Subcutaneous adipose tissue (tissue), 4 donors: Measurements from ENCODE around the gene SLC44A1. TPM values are rescaled to one million over a fixed set of nuclear protein-coding genes. Genes with fewer than 3 reads are reported as not detected.

Experiments used
- total RNA-seq, 4 donors: library from RNA; depleted of rRNA; stranded (reverse); fragments of >200 nt; gene quantifications; one replicate each; pipeline ENCODE4 v1.1.0, GENCODE V29; 2016
- TF ChIP-seq, protein P1 (sequence below): fragments of 450-650 bp; IDR thresholded peaks from one replicate; pipeline ENCODE4 v1.5.1; 2016; ENCODE audit warnings: low read depth, mild to moderate bottlenecking, control low read depth, antibody characterized with exemption, moderate library complexity

The SLC44A1 gene
- total RNA-seq, 4 donors from 2014 or later = 48.2 to 85.5 (median 53.4) TPM

DNA sequence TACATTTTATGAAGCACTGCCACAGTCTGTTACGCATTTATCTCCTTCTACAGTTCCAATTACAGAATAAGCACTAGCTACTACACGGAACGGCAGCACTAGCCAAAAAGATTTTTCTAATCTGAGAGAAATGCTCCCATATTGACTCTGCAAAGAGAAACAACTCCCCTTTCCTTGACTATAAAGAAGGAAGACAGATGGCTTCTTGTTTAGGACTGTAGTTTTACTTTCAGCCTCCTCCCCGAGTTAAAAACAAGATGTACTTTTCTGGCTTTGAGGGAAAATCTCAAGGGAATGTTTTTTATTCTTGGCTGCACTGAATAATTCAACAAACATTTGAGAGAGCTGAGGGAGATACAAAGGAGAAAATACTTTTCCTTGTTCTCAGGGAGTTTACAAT lies 1.9 kb upstream of the SLC44A1 start:
- TF ChIP-seq, protein P1, sequence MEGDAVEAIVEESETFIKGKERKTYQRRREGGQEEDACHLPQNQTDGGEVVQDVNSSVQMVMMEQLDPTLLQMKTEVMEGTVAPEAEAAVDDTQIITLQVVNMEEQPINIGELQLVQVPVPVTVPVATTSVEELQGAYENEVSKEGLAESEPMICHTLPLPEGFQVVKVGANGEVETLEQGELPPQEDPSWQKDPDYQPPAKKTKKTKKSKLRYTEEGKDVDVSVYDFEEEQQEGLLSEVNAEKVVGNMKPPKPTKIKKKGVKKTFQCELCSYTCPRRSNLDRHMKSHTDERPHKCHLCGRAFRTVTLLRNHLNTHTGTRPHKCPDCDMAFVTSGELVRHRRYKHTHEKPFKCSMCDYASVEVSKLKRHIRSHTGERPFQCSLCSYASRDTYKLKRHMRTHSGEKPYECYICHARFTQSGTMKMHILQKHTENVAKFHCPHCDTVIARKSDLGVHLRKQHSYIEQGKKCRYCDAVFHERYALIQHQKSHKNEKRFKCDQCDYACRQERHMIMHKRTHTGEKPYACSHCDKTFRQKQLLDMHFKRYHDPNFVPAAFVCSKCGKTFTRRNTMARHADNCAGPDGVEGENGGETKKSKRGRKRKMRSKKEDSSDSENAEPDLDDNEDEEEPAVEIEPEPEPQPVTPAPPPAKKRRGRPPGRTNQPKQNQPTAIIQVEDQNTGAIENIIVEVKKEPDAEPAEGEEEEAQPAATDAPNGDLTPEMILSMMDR = no peak

- TF ChIP-seq, protein P1 = no peak
Measured at GRCh38 chr9:105243015-105243686, 1.3 kb upstream of the SLC44A1 start.

GRCh38 chr9:105244734-105245028 lies 230 bp downstream of the SLC44A1 start:
- TF ChIP-seq, protein P1 = no peak

DNA sequence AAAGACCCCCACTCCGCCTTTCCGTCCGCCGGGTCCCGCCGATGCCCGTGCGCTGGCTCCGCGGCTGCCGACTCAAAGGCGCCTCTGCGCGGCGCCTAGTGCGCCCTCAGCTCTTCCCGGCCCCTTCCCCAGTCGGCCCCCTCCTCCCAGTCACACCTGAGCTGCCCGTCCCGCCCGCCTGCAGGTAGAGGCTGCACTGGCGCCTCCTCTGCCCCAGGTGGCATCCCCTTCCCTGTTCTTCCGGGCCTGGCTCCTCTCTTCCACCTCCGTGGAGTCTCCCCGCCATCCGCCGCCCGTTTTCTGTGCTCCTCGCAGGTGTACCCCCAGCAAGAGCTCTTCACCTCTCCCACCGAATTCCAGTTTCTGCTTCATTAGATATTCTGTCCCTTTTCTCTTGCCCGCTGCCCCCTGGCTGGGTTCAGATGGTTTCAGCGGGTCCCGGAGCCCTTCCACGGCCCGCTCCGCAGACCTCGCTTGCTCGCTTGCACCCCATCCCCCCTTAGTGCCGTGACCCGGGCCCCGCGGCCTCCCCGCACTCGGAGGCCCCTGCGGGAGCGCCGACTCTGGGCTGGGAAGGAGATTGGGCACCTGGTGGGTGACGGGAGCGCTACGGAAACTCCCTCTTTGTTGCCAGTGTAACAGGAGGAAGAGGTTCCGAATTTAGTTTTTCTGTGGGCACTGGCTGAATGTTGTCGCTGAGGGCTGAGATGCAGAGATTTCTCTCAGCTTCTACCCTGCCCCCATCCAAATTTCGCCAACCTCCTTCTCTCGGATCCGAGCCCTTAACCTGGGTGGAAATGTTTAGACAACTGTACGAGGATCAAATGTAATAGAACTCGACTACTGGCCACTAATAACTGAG lies 809 bp downstream of the SLC44A1 start:
- TF ChIP-seq, protein P1 = no peak

GRCh38 chr9:105245891-105246161 lies 1.4 kb downstream of the SLC44A1 start:
- TF ChIP-seq, protein P1 = no peak

GRCh38 chr9:105246656-105247173 lies 2.3 kb downstream of the SLC44A1 start:
- TF ChIP-seq, protein P1 = no peak

DNA sequence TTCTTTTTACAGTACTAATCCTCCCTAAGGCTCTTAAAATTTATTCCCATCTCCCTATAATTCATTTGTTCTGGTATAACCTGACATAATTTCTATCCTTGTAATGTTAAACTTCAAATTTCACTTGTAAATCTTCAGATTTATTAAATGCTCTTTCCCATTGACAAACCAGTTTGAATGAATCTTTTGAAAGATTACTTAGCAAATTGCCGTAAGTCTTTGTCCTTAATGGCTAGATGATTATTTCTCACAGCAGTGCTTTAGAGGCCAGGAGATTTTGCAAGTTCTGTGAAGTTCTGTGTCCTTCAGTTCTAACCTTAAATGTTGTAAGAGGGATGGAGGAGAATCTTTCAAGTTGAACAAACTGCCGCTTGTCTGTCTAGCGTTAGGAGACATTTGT lies 4.2 kb downstream of the SLC44A1 start:
- TF ChIP-seq, protein P1 = no peak
